Measurements from ENCODE around the gene ZER1. TPM values are rescaled to one million over a fixed set of nuclear protein-coding genes. Genes with fewer than 3 reads are reported as not detected.

The ZER1 gene
- total and polyA plus RNA-seq, 2 of the 8 experiments (the other 6 are each of a cell fraction or from before 2014, with no cell fraction given), result 20.5 to 26.6 TPM

DNA sequence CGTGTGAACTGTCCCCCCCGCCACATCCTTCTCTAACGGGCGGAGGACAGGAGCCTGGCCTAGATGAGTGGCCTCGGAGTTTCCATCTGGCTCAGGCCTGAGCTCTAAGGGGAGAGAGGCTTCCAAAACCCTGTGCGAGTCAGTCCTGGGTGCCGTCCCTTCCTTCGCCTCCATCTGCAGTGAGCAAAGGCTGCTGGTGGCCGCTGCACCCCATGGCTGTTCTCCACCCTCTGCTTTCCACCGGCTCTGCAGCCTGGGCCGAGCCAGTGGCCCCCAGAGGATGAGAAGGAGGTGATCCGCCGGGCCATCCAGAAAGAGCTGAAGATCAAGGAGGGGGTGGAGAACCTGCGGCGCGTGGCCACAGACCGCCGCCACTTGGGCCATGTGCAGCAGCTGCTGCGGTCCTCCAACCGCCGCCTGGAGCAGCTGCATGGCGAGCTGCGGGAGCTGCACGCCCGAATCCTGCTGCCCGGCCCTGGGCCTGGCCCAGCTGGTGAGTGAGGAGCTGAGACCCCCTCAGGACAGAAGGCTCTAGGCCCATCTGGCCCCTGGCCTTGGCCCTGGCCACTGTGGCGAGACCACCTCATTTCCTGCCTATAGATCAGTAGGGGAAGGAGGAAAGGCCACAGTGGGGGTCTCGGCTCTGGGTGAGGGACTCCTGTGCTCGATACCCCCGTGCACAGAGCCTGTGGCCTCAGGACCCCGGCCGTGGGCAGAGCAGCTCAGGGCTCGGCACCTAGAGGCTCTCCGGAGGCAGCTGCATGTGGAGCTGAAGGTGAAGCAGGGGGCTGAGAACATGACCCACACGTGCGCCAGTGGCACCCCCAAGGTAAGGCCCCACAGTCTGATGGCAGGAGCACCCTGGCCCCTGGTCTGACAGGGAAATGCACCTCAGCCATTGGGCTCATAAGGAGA, 66.4 kb downstream of the ZER1 start:
- Histone ChIP-seq H3K27ac (ENCODE audit: low read depth, low read length) (no peak overlapping the region), H4K5ac (ENCODE audit: insufficient read length, low read depth, low read length) (no peak overlapping the region), H3K27me3 (replicated peaks in 1 of 4; ENCODE audit: control insufficient read depth in 3 of 4, extremely low read depth in 1 of 4, insufficient read depth in 3 of 4, low read length in 3 of 4) (no peaks in the 10 kb centered on the region), H2BK120ac (replicated peaks; ENCODE audit: low read depth, low read length) (no peak overlapping the region), H3K4me1 (replicated peaks in 1 of 4; ENCODE audit: control insufficient read depth in 3 of 4, insufficient read depth in 4 of 4, low read length in 3 of 4) (peaks cover 0 to 4% (median 2%) of the 10 kb centered on the region in 4 experiments; a peak in 3 of 7 replicates), H3K79me2 (ENCODE audit: control insufficient read depth in 1 of 2, insufficient read depth in 2 of 2, low read length in 2 of 2) (no peaks in the 10 kb centered on the region), H3K79me1 (ENCODE audit: low read depth, low read length) (no peaks in the 10 kb centered on the region), H2BK20ac (ENCODE audit: low read length) (no peak overlapping the region), H2BK5ac (ENCODE audit: low read depth, low read length) (no peak overlapping the region), H4K8ac (ENCODE audit: extremely low read depth, insufficient read depth, low read length) (no peak overlapping the region), H3K9ac (replicated peaks in 1 of 4; ENCODE audit: extremely low read depth in 1 of 4, low read depth in 3 of 4, low read length in 3 of 4) (no peak overlapping the region), H3K23ac (ENCODE audit: insufficient read length) (no peak overlapping the region), H3K23me2 (ENCODE audit: low read depth, low read length) (peaks cover 7% of the 10 kb centered on the region; the same call in 1 of the 2 replicates), H2AFZ (ENCODE audit: low read length) (no peak overlapping the region), H3K18ac (ENCODE audit: extremely low read depth, low read length) (no peak overlapping the region), H2BK15ac (ENCODE audit: low read length) (no peak overlapping the region), H3K36me3 (ENCODE audit: control insufficient read depth in 2 of 4, insufficient read depth in 4 of 4, low read length in 3 of 4) (peaks cover 0 to 5% (median 0%) of the 10 kb centered on the region in 4 experiments; a peak in 2 of 8 replicates), H2AK5ac (ENCODE audit: low read depth, low read length) (no peak overlapping the region), H3K56ac (replicated peaks; ENCODE audit: insufficient read length, low read depth, low read length) (no peak overlapping the region), H3K9me3 (ENCODE audit: insufficient read depth in 2 of 2, low read depth in 1 of 2, low read length in 1 of 2) (no peaks in the 10 kb centered on the region), H3K4me2 (ENCODE audit: insufficient read depth in 1 of 2, low read depth in 2 of 2, low read length in 2 of 2) (no peak overlapping the region), H2BK12ac (ENCODE audit: low read depth, low read length) (no peak overlapping the region), H3K14ac (ENCODE audit: insufficient read length) (no peak overlapping the region), H3K4me3 (ENCODE audit: extremely low read depth in 1 of 4, insufficient read depth in 2 of 4, low read depth in 3 of 4, low read length in 4 of 4) (no peak overlapping the region), H3K4ac (replicated peaks; ENCODE audit: insufficient read length, low read depth, low read length) (no peak overlapping the region), H4K20me1 (replicated peaks in 1 of 2; ENCODE audit: control insufficient read depth in 1 of 2, insufficient read depth in 2 of 2, low read length in 2 of 2) (peaks cover 2 to 3% of the 10 kb centered on the region in 2 experiments), H4K91ac (replicated peaks; ENCODE audit: insufficient read length, low read length) (no peak overlapping the region)
- FAIRE-seq, result no peak
- DNase-seq (ENCODE audit: low read depth in 1 of 2, low spot score in 2 of 2), result no peak
- POLR2A ChIA-PET (ENCODE audit: partially characterized antibody), result interaction anchor here (12.5 to 46.1 kb wide), 2 partner anchors 15 to 28 kb away, joined by 133 to 1197 read pairs; partner anchors contain the start of genes DYNC2I2, SET and ZDHHC12
- 97% methylated on average over 31 of the region's 36 CpGs; no CpG with 5 or more reads in 1 of the 2 experiments for WGBS, 2 experiments (ENCODE audit: extremely low coverage in 1 of 2, insufficient coverage in 1 of 2, insufficient read length in 1 of 2, insufficient replicate concordance in 2 of 2, low coverage in 1 of 2, low lambda C conversion rate in 2 of 2, missing lambda C conversion rate in 1 of 2)
- CTCF ChIA-PET (ENCODE audit: partially characterized antibody), result interaction anchor here (0.5 to 1.5 kb wide), 8 partner anchors 10 to 1227 kb away, joined by 3 to 6 read pairs (median 4); partner anchors contain the start of gene SET
- TF ChIP-seq SRF (IDR thresholded peaks at IDR 0.05; ENCODE audit: low read depth, low read length) (no peak), GABPA (IDR thresholded peaks at IDR 0.05; ENCODE audit: borderline replicate concordance, insufficient read depth, low read length) (no peak), TAF7 (optimal IDR thresholded peaks at IDR 0.05; ENCODE audit: borderline replicate concordance, low read depth, low read length) (no peak), ATF2 (IDR thresholded peaks at IDR 0.05; ENCODE audit: low read length) (no peak), ASH2L (IDR thresholded peaks at IDR 0.05; ENCODE audit: low read length) (no peak), E2F6 (IDR thresholded peaks at IDR 0.05) (no peak), TCF12 (IDR thresholded peaks at IDR 0.05; ENCODE audit: low read depth, low read length) (no peak), PHF8 (conservative IDR thresholded peaks at IDR 0.05; ENCODE audit: low read depth, low read length) (no peak), SP4 (IDR thresholded peaks at IDR 0.05; ENCODE audit: low read length) (no peak)
